IPS-18a (cell line): ENCODE measurements around the gene NEDD8.
A peak's percentile ranks its signal among the peaks of the same experiment; 100 is the strongest.

Experiments
- H3K27ac ChIP-seq: one replicate; pipeline ENCODE4 v1.5.1; 2013; ENCODE audit warnings: low read length
- H3K27me3 ChIP-seq: one replicate; pipeline ENCODE4 v1.6.1; 2013; ENCODE audit warnings: mild to moderate bottlenecking, low read length; ENCODE audit not compliant: control insufficient read depth, insufficient read depth
- H3K36me3 ChIP-seq: one replicate; pipeline ENCODE4 v1.6.1; 2013; ENCODE audit warnings: low read depth, low read length; ENCODE audit not compliant: control insufficient read depth
- H3K4me1 ChIP-seq: one replicate; pipeline ENCODE4 v1.6.1; 2013; ENCODE audit warnings: low read depth, low read length; ENCODE audit not compliant: control insufficient read depth
- H3K4me3 ChIP-seq: one replicate; pipeline ENCODE4 v1.5.1; 2013; ENCODE audit warnings: low read length
- H3K9ac ChIP-seq: one replicate; pipeline ENCODE4 v1.6.1; 2013; ENCODE audit warnings: mild to moderate bottlenecking, low read length, moderate library complexity
- H3K9me3 ChIP-seq: one replicate; pipeline ENCODE4 v1.6.1; 2013; ENCODE audit warnings: low read depth, low read length; ENCODE audit not compliant: control insufficient read depth

Gene NEDD8

DNA sequence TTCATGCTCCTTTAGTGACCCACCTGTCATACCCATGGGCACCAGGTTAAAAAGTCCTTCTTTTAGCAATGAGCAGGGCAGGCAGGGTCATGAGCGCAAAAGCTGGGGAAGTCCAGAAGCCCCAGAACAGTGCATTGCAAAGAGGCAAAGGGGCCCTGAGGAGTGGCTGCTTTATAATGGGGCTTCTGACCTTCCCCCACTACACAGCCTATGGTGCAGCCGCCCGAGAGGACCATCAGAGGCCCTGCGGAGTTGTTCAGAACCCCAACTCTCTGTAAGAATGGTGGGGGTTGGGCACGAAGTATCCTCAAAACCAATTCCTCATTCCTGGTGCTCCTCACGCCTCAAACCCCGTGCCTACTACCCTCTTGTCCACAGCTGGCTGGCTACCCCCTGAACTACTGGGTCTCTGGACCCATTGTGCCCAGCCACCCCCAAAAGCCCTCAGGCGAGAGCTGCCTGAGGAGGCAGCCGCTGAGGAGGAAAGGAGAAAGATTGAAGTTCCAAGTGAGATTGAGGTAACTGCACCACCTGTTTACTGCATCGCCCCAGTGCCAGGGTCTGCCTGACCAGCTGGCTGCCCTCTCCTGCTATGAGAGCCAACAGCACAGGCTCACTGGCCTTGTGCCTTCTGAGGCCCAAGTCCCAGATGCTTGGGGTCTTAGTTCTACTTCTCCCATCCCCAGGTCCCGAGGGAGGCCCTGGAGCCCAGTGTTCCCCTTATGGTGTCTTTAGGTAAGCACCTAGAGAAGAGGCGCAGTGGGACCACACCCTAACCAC, 53.6 kb downstream of the NEDD8 start:
- Histone ChIP-seq H3K4me3 (no peak overlapping the region), H3K4me1 (no peaks in the 10 kb centered on the region), H3K36me3 (peaks cover 62% of the 10 kb centered on the region), H3K9me3 (no peaks in the 10 kb centered on the region), H3K27ac (no peak overlapping the region), H3K9ac (no peak overlapping the region), H3K27me3 (no peaks in the 10 kb centered on the region)

DNA sequence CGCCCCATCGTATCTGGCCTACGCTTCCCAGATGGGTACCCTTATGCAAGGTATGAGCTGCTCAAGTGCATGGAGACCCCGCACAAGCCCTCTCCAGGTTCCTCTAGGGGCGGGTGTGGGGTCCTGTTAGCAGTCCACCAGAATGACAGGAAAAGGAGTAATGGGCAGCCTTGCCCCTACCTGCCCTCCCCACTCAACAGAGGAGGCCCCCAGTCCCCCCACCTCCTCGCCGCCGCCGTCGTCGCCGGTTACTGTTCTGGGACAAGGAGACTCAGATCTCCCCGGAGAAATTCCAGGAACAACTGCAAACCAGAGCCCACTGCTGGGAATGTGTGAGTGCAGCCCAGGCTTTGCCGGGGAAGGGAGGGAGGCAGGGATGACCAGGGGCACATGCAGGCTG, 54.3 kb downstream of the NEDD8 start:
- Histone ChIP-seq H3K27me3 (no peaks in the 10 kb centered on the region), H3K4me3 (no peak overlapping the region), H3K9me3 (no peaks in the 10 kb centered on the region), H3K4me1 (no peaks in the 10 kb centered on the region), H3K36me3 (peaks cover 55% of the 10 kb centered on the region), H3K27ac (no peak overlapping the region), H3K9ac (no peak overlapping the region)

DNA sequence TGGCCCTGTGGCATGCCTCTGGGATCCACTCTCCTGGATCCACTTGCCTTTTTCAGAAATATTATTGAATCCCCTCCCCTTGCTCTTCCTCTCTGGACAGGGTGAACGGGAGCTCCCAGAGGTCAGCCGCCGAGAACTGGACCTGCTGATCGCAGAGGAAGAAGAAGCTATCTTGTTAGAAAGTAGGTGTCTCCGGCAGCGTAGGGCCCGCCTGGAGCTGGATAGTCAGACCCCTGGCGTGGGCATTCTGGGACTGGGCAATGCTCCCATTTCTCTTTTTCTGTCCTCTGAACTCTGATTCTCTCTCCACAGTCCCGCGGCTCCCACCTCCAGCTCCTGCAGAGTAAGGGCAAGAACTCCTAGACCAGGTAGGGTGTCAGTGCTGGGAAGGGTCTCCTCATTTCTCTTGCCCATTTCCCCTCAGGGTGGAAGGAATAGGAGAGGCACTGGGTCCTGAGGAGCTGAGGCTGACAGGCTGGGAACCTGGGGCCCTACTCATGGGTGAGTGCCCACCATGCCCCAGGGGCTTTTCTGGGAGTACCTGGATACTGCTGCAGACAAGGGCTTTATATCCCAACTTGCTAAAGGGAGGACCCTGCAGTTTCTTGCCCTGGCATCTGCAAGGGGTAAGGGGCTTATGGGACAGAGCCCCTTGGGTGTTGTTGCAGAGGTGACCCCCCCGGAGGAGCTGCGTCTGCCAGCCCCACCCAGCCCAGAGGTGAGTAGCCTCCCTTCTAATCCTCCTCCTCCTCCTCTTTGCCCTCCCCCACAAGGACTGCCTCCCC, 54.9 kb downstream of the NEDD8 start:
- no peaks in the 10 kb centered on the region for H3K27me3 ChIP-seq
- no peak overlapping the region for H3K4me3 ChIP-seq
- H3K36me3 ChIP-seq, result peaks cover 48% of the 10 kb centered on the region
- no peak overlapping the region for H3K27ac ChIP-seq
- no peak overlapping the region for H3K9ac ChIP-seq
- peaks cover 3% of the 10 kb centered on the region for H3K4me1 ChIP-seq
- H3K9me3 ChIP-seq, result no peaks in the 10 kb centered on the region

DNA sequence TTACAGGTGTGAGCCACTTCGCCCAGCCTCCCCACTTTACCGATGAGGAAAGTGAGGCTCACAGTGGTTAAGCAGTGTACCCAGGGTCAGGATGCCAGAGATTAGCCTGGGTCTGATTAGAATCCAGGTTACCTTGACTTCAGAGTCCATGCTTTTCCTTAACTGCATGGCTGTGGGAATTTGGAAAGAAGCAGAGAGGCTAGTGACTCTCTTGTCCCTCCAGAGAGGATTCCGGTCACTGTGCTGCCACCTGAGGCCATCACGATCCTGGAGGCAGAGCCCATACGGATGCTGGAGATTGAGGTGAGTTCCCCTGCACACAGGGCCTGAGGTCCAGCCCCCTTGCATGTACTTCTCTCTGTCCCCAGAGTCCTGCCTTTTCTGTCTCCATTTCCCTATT, 55.6 kb downstream of the NEDD8 start:
- H3K27me3 ChIP-seq, result no peaks in the 10 kb centered on the region
- H3K4me1 ChIP-seq, result peaks cover 5% of the 10 kb centered on the region
- H3K9ac ChIP-seq, result no peak overlapping the region
- no peak overlapping the region for H3K4me3 ChIP-seq
- no peaks in the 10 kb centered on the region for H3K9me3 ChIP-seq
- peaks cover 43% of the 10 kb centered on the region for H3K36me3 ChIP-seq
- H3K27ac ChIP-seq, result no peak overlapping the region

DNA sequence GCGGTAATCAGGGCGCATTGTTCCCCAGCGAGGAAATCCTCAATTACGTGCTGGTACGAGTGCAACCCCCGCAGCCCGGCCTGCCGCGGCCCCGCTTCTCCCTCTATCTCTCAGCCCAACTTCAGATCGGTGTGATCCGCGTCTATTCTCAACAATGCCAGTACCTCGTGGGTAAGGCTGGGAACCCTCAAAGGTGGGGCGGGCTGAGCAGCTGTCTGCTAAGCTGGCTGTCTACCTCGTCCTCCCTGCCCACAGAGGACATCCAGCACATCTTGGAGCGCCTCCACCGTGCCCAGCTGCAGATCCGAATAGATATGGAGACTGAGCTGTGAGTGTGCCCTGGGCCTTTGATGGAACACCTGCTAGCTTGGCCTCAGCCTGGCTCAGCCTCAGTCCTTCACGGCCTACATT, 59.3 kb downstream of the NEDD8 start:
- no peaks in the 10 kb centered on the region for H3K27me3 ChIP-seq
- H3K9me3 ChIP-seq, result no peaks in the 10 kb centered on the region
- H3K36me3 ChIP-seq, result peaks cover 8% of the 10 kb centered on the region
- no peak overlapping the region for H3K9ac ChIP-seq
- H3K4me1 ChIP-seq, result peaks cover 5% of the 10 kb centered on the region
- no peak overlapping the region for H3K27ac ChIP-seq
- peak overlapping the region; percentile 57 for H3K4me3 ChIP-seq

DNA sequence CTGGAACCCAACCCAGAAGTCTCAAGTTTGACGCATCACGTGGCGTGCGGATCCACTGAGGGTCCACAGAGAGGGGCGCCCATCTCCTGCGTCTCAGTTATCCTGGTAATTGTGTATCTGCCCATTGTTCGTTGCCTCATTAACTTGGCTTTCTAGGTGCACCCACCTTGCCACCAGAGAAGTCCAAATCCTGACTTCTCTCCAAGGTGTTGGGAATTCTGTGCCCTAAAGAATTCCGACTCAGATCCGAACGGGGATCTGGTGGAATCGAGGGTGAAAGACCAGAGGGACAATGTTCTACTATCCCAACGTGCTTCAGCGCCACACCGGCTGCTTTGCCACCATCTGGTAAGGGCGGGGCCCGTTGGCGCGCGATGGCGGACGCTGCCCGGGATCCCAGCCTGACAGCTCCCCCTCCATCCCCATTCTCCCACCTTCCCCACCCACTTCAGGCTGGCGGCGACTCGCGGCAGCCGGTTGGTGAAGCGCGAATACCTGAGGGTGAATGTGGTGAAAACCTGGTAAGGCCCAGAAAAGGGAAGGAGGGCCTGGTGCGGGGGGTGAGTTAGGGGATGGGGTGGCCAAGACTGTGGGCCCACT, 59.8 kb downstream of the NEDD8 start:
- Histone ChIP-seq H3K4me3 (peak overlapping the region; percentile 57), H3K27ac (no peak overlapping the region), H3K9ac (peak overlapping the region; percentile 16)

DNA sequence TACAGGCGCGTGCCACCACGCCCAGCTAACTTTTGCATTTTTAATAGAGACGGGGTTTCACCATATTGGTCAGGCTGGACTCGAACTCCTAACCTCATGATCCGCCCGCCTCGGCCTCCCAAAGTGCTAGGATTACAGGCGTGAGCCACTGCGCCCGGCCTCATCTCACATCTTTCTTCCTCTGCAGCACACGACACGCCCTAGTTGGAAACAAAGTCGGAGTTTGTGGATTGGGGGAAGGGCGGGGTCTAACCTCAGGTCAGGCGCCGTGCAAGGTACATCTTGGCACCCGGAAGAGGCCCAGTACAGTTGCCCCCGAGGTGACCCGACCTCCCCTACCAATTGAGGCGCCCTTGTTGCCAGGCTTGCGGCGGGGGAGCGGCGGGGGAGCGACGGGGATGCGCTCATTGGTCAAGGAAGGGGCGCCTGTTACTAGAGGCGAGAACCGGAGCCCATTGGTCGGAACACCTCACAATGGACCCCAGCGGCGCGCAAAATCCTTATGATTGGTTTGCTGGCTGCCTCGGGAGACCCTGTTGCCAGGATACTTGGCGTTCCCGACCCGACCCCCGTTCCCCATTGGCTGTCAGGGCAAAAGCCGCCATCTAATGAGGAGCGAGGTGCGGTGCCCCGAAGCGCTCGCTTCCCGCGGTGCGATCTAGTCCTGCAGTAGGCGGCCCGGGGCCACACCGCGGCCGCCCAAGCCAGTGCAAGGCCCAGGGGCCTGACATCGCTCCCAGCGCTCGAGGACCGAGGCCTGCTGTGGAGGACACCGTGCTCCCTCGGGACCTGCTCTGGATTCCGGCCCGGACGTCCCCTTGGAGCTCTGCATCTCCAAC, 60.5 kb downstream of the NEDD8 start, which contains the start of gene REC8:
Gene REC8 (plus strand): TSS at position 659 of the 839 bp plus-strand sequence. CDS start 473 bp downstream, outside the sequence.
- H3K27ac ChIP-seq, result no peak within 1 kb of the TSS
- no peaks in the 10 kb centered on the region for H3K9me3 ChIP-seq
- H3K4me1 ChIP-seq, result peaks cover 5% of the 10 kb centered on the region
- H3K27me3 ChIP-seq, result no peaks in the 10 kb centered on the region
- peak within 1 kb of the TSS; percentile 16 for H3K9ac ChIP-seq
- peak within 1 kb of the TSS; percentile 57 for H3K4me3 ChIP-seq
- H3K36me3 ChIP-seq, result peaks cover 3% of the 10 kb centered on the region

More for the DNA sequence above, 59.8 kb downstream of the NEDD8 start:
- peaks cover 4% of the 10 kb centered on the region for H3K36me3 ChIP-seq
- peaks cover 5% of the 10 kb centered on the region for H3K4me1 ChIP-seq
- no peaks in the 10 kb centered on the region for H3K27me3 ChIP-seq
- H3K9me3 ChIP-seq, result no peaks in the 10 kb centered on the region

DNA sequence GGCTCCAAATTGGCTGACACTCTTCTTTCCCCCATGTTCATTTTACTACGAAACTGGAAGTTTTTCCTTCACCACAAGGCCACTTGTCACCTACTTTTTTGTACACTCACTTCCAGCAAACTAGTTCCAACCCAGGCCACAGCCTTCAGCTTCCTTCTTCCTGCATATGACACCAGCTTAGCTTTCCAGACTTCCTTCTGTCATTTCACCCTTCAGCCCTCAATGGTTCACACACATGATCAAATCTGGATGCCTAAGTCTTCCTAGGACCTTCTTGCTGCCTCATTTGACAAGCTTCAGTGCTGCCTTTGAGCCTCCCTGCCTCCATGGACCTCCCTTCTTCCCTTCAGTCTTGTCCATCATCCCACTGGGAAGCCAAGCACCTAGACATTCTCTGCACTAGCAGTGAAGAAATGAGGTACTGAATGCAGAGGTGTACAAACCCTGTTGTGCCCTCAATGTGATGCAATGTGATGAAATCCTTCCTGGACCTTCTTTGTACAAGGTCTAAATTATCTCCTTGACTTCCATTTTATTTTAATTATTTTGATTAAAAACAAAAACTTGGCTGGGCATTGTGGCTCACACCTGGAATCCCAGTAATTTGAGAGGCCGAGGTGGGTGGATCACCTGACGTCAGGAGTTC, 64.6 kb downstream of the NEDD8 start:
- no peaks in the 10 kb centered on the region for H3K27me3 ChIP-seq
- H3K9ac ChIP-seq, result no peak overlapping the region
- no peaks in the 10 kb centered on the region for H3K9me3 ChIP-seq
- H3K4me1 ChIP-seq, result peaks cover 5% of the 10 kb centered on the region
- H3K4me3 ChIP-seq, result no peak overlapping the region
- H3K36me3 ChIP-seq, result peaks cover 7% of the 10 kb centered on the region
- no peak overlapping the region for H3K27ac ChIP-seq
